Measurements from ENCODE around the gene DYNC1H1.

DNA sequence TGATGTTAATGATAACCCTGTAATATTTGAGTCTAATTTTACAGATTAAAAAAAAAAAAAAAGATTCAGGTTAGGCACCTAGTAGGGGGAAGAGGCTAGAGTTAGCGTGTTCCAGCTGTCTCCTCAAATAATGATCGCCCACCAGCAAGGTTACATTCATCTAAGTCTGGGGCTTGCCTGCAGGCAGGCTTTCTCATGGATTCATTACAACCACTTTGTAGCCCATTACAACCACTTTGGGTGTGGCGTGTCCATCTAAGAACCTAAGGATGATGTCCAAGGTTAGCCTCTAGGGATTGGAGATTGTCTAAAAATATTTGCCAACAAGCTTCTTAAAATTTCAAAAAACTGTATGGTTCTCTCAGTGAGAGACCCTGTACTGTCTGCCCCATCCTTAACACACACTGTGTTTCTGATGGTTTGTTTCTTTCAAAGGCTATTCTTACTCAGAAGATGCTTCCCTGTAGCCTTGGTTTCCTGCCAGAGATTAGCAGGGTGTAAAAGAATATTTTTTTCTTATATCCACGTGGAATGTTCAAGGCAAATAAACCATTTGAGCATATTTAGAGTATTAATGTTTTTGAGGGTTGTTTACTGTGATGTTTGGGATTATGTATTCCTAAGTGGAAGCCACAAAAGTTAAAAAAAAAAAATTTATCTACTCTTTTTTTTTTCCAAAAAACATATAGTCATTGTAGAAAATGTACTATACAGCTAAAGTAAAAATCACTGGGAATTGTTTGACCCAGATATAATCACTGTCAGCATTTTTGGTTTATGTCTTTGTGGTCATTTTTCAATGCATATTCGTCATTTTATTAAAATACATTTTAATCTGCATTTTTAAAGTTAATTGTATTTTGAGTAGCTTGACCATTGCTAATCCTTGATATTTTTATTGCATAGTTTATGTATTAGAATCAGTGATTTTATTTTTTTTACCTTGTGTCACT, 1.7 kb downstream of the DYNC1H1 start:
- TF ChIP-seq, protein P1, sequence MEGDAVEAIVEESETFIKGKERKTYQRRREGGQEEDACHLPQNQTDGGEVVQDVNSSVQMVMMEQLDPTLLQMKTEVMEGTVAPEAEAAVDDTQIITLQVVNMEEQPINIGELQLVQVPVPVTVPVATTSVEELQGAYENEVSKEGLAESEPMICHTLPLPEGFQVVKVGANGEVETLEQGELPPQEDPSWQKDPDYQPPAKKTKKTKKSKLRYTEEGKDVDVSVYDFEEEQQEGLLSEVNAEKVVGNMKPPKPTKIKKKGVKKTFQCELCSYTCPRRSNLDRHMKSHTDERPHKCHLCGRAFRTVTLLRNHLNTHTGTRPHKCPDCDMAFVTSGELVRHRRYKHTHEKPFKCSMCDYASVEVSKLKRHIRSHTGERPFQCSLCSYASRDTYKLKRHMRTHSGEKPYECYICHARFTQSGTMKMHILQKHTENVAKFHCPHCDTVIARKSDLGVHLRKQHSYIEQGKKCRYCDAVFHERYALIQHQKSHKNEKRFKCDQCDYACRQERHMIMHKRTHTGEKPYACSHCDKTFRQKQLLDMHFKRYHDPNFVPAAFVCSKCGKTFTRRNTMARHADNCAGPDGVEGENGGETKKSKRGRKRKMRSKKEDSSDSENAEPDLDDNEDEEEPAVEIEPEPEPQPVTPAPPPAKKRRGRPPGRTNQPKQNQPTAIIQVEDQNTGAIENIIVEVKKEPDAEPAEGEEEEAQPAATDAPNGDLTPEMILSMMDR (IDR thresholded peaks at IDR 0.05), result no peak
- TF ChIP-seq EZH2 (IDR thresholded peaks at IDR 0.05), result no peak
